Tibial nerve (tissue), 4 donors: ENCODE measurements around the gene CXCL12.

Experiments
- CTCF ChIP-seq, 5 experiments: fragments of 200-600 bp in 3 of 5; fragments of 450-650 bp in 2 of 5; sonication (generic) in 3 of 5; IDR thresholded peaks; one replicate each; pipeline ENCODE4 v1.5.1; 2016 to 2019; ENCODE audit warnings: antibody characterized with exemption in 5 of 5, mild to moderate bottlenecking in 3 of 5, moderate library complexity in 2 of 5
- EP300 ChIP-seq, 2 donors: sonication (generic); formaldehyde crosslinking; IDR thresholded peaks; one replicate each; pipeline ENCODE4 v1.6.1; 2017; ENCODE audit warnings: antibody characterized with exemption in 2 of 2, mild to moderate bottlenecking in 1 of 2
- POLR2A ChIP-seq, 2 donors: fragments of 450-650 bp; IDR thresholded peaks; one replicate each; pipeline ENCODE4 v1.6.1; 2017; ENCODE audit warnings: antibody characterized with exemption in 2 of 2, mild to moderate bottlenecking in 2 of 2, moderate library complexity in 2 of 2

GRCh38 chr10:44422153-44422552 lies 37.3 kb upstream of the CXCL12 start:
- TF ChIP-seq POLR2A (IDR thresholded peaks at IDR 0.05) (no peak), CTCF (IDR thresholded peaks at IDR 0.05) (no peak), EP300 (IDR thresholded peaks at IDR 0.05) (no peak)
